HEK293 (cell line): ENCODE results near the gene CDK4.

Experiments used
- CTCF ChIA-PET: fragments of 350-600 bp; formaldehyde crosslinking; extraction: SDS; loops from one replicate; lab custom pipeline; 2021; ENCODE audit warnings: antibody characterized with exemption; lab: Yijun Ruan, JAX
- POLR2A ChIA-PET: fragments of 300-600 bp; formaldehyde crosslinking; extraction: SDS; loops from one replicate; lab custom pipeline; 2020; ENCODE audit warnings: antibody characterized with exemption, inconsistent platforms; lab: Yijun Ruan, JAX
- H3K27ac ChIP-seq: fragments of 200-500 bp; sonication (Bioruptor generic); 2 replicates; pipeline ENCODE4 v1.5.1; 2014; ENCODE audit warnings: low read depth, low read length, control low read depth, inconsistent platforms; ENCODE audit errors: extremely low read depth
- H3K36me3 ChIP-seq, 2 experiments: fragments of 200-500 bp in 1 of 2; sonication (Bioruptor generic) in 1 of 2; 1 replicate in 1 of 2; 2 replicates in 1 of 2; pipeline ENCODE4 v1.5.1; 2014 to 2017; ENCODE audit warnings: inconsistent platforms in 2 of 2, low read length in 2 of 2; ENCODE audit not compliant: control insufficient read depth in 2 of 2, insufficient read depth in 1 of 2
- H3K4me1 ChIP-seq: fragments of 200-500 bp; sonication (Bioruptor generic); 2 replicates; pipeline ENCODE4 v1.5.1; 2014; ENCODE audit warnings: mild to moderate bottlenecking, low read length, inconsistent platforms; ENCODE audit not compliant: control insufficient read depth, insufficient read depth
- H3K4me3 ChIP-seq: 2 replicates; pipeline ENCODE4 v1.5.1; 2011; ENCODE audit warnings: low read depth, mild to moderate bottlenecking, control low read depth, low read length, moderate library complexity
- H3K9me3 ChIP-seq: fragments of 200-500 bp; sonication (Bioruptor generic); 2 replicates; pipeline ENCODE4 v1.5.1; 2014; ENCODE audit warnings: low read depth, low read length, inconsistent platforms; ENCODE audit not compliant: control insufficient read depth, insufficient read depth
- IKZF3 ChIP-seq: fragments of 450-650 bp; IDR thresholded peaks from 2 replicates; pipeline ENCODE4 v1.5.0; 2018; ENCODE audit warnings: missing biosample characterization, mild to moderate bottlenecking, missing genetic modification characterization, moderate library complexity
- OSR2 ChIP-seq: fragments of 450-650 bp; formaldehyde crosslinking; IDR thresholded peaks from 2 replicates; pipeline ENCODE4 v1.5.1; 2016; ENCODE audit warnings: missing biosample characterization, missing genetic modification characterization
- SCRT2 ChIP-seq: fragments of 450-650 bp; formaldehyde crosslinking; IDR thresholded peaks from 2 replicates; pipeline ENCODE4 v1.5.1; 2016; ENCODE audit warnings: missing biosample characterization, missing genetic modification characterization
- ZBTB17 ChIP-seq: fragments of 450-650 bp; formaldehyde crosslinking; IDR thresholded peaks from 2 replicates; pipeline ENCODE4 v1.5.1; 2016; ENCODE audit warnings: missing biosample characterization, missing genetic modification characterization
- ZBTB20 ChIP-seq: fragments of 450-650 bp; formaldehyde crosslinking; IDR thresholded peaks from 2 replicates; pipeline ENCODE4 v1.5.1; 2016; ENCODE audit warnings: missing biosample characterization, missing genetic modification characterization
- ZNF248 ChIP-seq: fragments of 450-650 bp; formaldehyde crosslinking; IDR thresholded peaks from 2 replicates; pipeline ENCODE4 v1.5.1; 2017; ENCODE audit warnings: missing biosample characterization, missing genetic modification characterization
- ZNF280D ChIP-seq: fragments of 450-650 bp; formaldehyde crosslinking; IDR thresholded peaks from 2 replicates; pipeline ENCODE4 v1.5.1; 2016; ENCODE audit warnings: missing biosample characterization, missing genetic modification characterization
- ZNF366 ChIP-seq: fragments of 450-650 bp; formaldehyde crosslinking; conservative IDR thresholded peaks from 2 replicates; pipeline ENCODE4 v1.5.1; 2016; ENCODE audit warnings: missing biosample characterization, missing genetic modification characterization
- ZNF501 ChIP-seq: fragments of 450-650 bp; formaldehyde crosslinking; IDR thresholded peaks from 2 replicates; pipeline ENCODE4 v1.5.1; 2016; ENCODE audit warnings: missing biosample characterization, missing genetic modification characterization
- ZNF513 ChIP-seq: fragments of 450-650 bp; IDR thresholded peaks from 2 replicates; pipeline ENCODE4 v1.5.1; 2018; ENCODE audit warnings: missing biosample characterization, missing genetic modification characterization
- ZNF580 ChIP-seq: fragments of 450-650 bp; formaldehyde crosslinking; IDR thresholded peaks from 2 replicates; pipeline ENCODE4 v1.5.1; 2016; ENCODE audit warnings: missing biosample characterization, missing genetic modification characterization
- ZNF600 ChIP-seq: fragments of 450-650 bp; formaldehyde crosslinking; IDR thresholded peaks from 2 replicates; pipeline ENCODE4 v1.5.1; 2016; ENCODE audit warnings: missing biosample characterization, missing genetic modification characterization
- ZNF747 ChIP-seq: fragments of 450-650 bp; formaldehyde crosslinking; IDR thresholded peaks from 2 replicates; pipeline ENCODE4 v1.5.1; 2016; ENCODE audit warnings: missing biosample characterization, missing genetic modification characterization
- ZNF76 ChIP-seq: fragments of 450-650 bp; formaldehyde crosslinking; IDR thresholded peaks from 2 replicates; pipeline ENCODE4; 2016; ENCODE audit warnings: low read depth, missing biosample characterization, missing genetic modification characterization, borderline replicate concordance
- ZSCAN30 ChIP-seq: fragments of 450-650 bp; IDR thresholded peaks from 2 replicates; pipeline ENCODE4 v1.5.1; 2018; ENCODE audit warnings: missing biosample characterization, mild to moderate bottlenecking, missing genetic modification characterization, moderate library complexity

Gene CDK4

GRCh38 chr12:57746025-57746424 is 6.1 kb downstream of the CDK4 start:
- no peaks in the 10 kb centered on the region for H3K9me3 ChIP-seq
- POLR2A ChIA-PET = interaction anchor here (0.6 to 2.4 kb wide), 4 partner anchors 13 to 37 kb away, joined by 3 to 10 read pairs (median 8); partner anchors contain the start of genes EEF1AKMT3, METTL1 and TSFM
- CTCF ChIA-PET = no interaction called here
- peaks cover 17 to 52% of the 10 kb centered on the region in 2 experiments for H3K36me3 ChIP-seq
- no peak overlapping the region for H3K27ac ChIP-seq
- H3K4me3 ChIP-seq = peak overlapping the region; percentile 69
- TF ChIP-seq ZNF747 (tag by site-specific recombination) (no peak), ZBTB17 (tag by site-specific recombination) (peak; percentile 76)
- H3K4me1 ChIP-seq = 0 out of 2 replicates have a peak, but pooled peaks cover 2% of the 10 kb centered on the region

GRCh38 chr12:57745485-57745881 is 6.6 kb downstream of the CDK4 start:
- 0 out of 2 replicates have a peak, but pooled peaks have one; percentile 5 for TF ChIP-seq ZNF580 (tag by site-specific recombination)
- TF ChIP-seq IKZF3 (tag by site-specific recombination) = peak; percentile 64; the same call in 1 of the 2 replicates
- TF ChIP-seq ZNF76 (tag by site-specific recombination) = 0 out of 2 replicates have a peak, but pooled peaks have one; percentile 0
- TF ChIP-seq ZNF600 (tag by site-specific recombination) = peak; percentile 60
- no peak for TF ChIP-seq ZNF248 (tag by site-specific recombination)
- peak; percentile 86 for TF ChIP-seq ZNF366 (tag by site-specific recombination)
- TF ChIP-seq ZSCAN30 (tag by site-specific recombination) = peak; percentile 11; the same call in 1 of the 2 replicates
- 0 out of 2 replicates have a peak, but pooled peaks have one; percentile 15 for TF ChIP-seq ZNF501 (tag by site-specific recombination)
- peak; percentile 30 for TF ChIP-seq ZBTB20 (tag by site-specific recombination)
- TF ChIP-seq ZNF513 = no peak
- TF ChIP-seq ZNF280D (tag by site-specific recombination) = no peak
- TF ChIP-seq SCRT2 (tag by site-specific recombination) = peak; percentile 32; the same call in 1 of the 2 replicates
- TF ChIP-seq OSR2 (tag by site-specific recombination) = no peak
- H3K9me3 ChIP-seq = no peaks in the 10 kb centered on the region
- H3K4me3 ChIP-seq = peak overlapping the region; percentile 69
- ChIA-PET POLR2A (interaction anchor here (0.6 to 2.4 kb wide), 11 partner anchors 9 to 222 kb away, joined by 3 to 15 read pairs (median 6); partner anchors contain the start of genes CYP27B1, EEF1AKMT3, METTL1 and TSFM), CTCF (interaction anchor here (1.6 to 2.7 kb wide), 2 partner anchors 14 to 19 kb away, joined by 7 to 22 read pairs; no protein-coding TSS in a partner anchor)
- H3K27ac ChIP-seq = peak overlapping the region; percentile 80
- H3K36me3 ChIP-seq = peaks cover 17 to 46% of the 10 kb centered on the region in 2 experiments
- 0 out of 2 replicates have a peak, but pooled peaks cover 2% of the 10 kb centered on the region for H3K4me1 ChIP-seq
